ENCODE results near the gene KIAA0513.

The KIAA0513 gene

GRCh38 chr16:85027349-85027957, at the start of gene KIAA0513:
Gene KIAA0513 (plus strand): TSS chr16:85027795. CDS start chr16:85067072, 39,277 bp downstream.
- TF ChIP-seq POLR2A (IDR thresholded peaks at IDR 0.05; ENCODE audit: extremely low read depth, insufficient read length), result peak; percentile 73
- TF ChIP-seq MAX (IDR thresholded peaks at IDR 0.05; ENCODE audit: low read depth, low read length), result peak; percentile 81
- TF ChIP-seq CTCF (IDR thresholded peaks at IDR 0.05; ENCODE audit: low read depth, low read length), result peak; percentile 22
- no peak for TF ChIP-seq MYC (IDR thresholded peaks at IDR 0.05; ENCODE audit: low read depth, low read length)
- H3K4me3 ChIP-seq (ENCODE audit: low read depth, low read length), result peak within 1 kb of the TSS; percentile 74
- DNase-seq (ENCODE audit: low read depth), result peak; percentile 94

- no peak for TF ChIP-seq MYC (IDR thresholded peaks at IDR 0.05; ENCODE audit: low read depth, low read length)
- no peak for TF ChIP-seq MAX (IDR thresholded peaks at IDR 0.05; ENCODE audit: low read depth, low read length)
- no peak for TF ChIP-seq CTCF (IDR thresholded peaks at IDR 0.05; ENCODE audit: low read depth, low read length)
- no peak for TF ChIP-seq POLR2A (IDR thresholded peaks at IDR 0.05; ENCODE audit: extremely low read depth, insufficient read length)
- no peak for DNase-seq (ENCODE audit: low read depth)
These were observed 48.1 kb upstream of the KIAA0513 start for GRCh38 chr16:84979516-84979915.

GRCh38 chr16:84982434-84982833, 45.2 kb upstream of the KIAA0513 start:
- peak; percentile 44 for DNase-seq (ENCODE audit: low read depth)
- H3K4me3 ChIP-seq (ENCODE audit: low read depth, low read length), result no peak overlapping the region
- TF ChIP-seq MYC (IDR thresholded peaks at IDR 0.05; ENCODE audit: low read depth, low read length), result no peak
- no peak for TF ChIP-seq MAX (IDR thresholded peaks at IDR 0.05; ENCODE audit: low read depth, low read length)
- no peak for TF ChIP-seq CTCF (IDR thresholded peaks at IDR 0.05; ENCODE audit: low read depth, low read length)

More at GRCh38 chr16:84979516-84979915, 48.1 kb upstream of the KIAA0513 start:
- no peak overlapping the region for H3K4me3 ChIP-seq (ENCODE audit: low read depth, low read length)

GRCh38 chr16:84985079-84986065, 42.2 kb upstream of the KIAA0513 start:
- no peak overlapping the region for H3K4me3 ChIP-seq (ENCODE audit: low read depth, low read length)
- DNase-seq (ENCODE audit: low read depth), result no peak
- TF ChIP-seq CTCF (IDR thresholded peaks at IDR 0.05; ENCODE audit: low read depth, low read length), result no peak

- no peak overlapping the region for H3K4me3 ChIP-seq (ENCODE audit: low read depth, low read length)
- no peak for DNase-seq (ENCODE audit: low read depth)
- TF ChIP-seq MYC (IDR thresholded peaks at IDR 0.05; ENCODE audit: low read depth, low read length), result no peak
These were observed 41.5 kb upstream of the KIAA0513 start for GRCh38 chr16:84986102-84986501.

- DNase-seq (ENCODE audit: low read depth), result no peak
- no peak overlapping the region for H3K4me3 ChIP-seq (ENCODE audit: low read depth, low read length)
- TF ChIP-seq CTCF (IDR thresholded peaks at IDR 0.05; ENCODE audit: low read depth, low read length) (no peak), MAX (IDR thresholded peaks at IDR 0.05; ENCODE audit: low read depth, low read length) (no peak), MYC (IDR thresholded peaks at IDR 0.05; ENCODE audit: low read depth, low read length) (no peak), POLR2A (IDR thresholded peaks at IDR 0.05; ENCODE audit: extremely low read depth, insufficient read length) (no peak)
These were observed 40.7 kb upstream of the KIAA0513 start for GRCh38 chr16:84986879-84987278.
